PC-3 (cell line): ENCODE data around the gene CHST11.

ENCODE experiments used
- EZH2 ChIP-seq: fragments of 300-600 bp; sonication (generic); IDR thresholded peaks from one replicate; pipeline ENCODE4 v1.6.1; 2017; ENCODE audit warnings: antibody characterized with exemption, mild to moderate bottlenecking, low read length; ENCODE audit not compliant: unreplicated experiment
- EZH2phosphoT487 ChIP-seq: fragments of 300-600 bp; sonication (generic); IDR thresholded peaks from 2 replicates; pipeline ENCODE4 v1.6.1; 2018; ENCODE audit warnings: mild to moderate bottlenecking, antibody characterized with exemption, low read length, borderline replicate concordance
- TF ChIP-seq, protein P1 (sequence below): fragments of 300-600 bp; sonication (generic); conservative IDR thresholded peaks from 2 replicates; pipeline ENCODE4 v1.5.1; 2017; ENCODE audit warnings: antibody characterized with exemption, low read depth, mild to moderate bottlenecking, low read length

- TF ChIP-seq, protein P1, sequence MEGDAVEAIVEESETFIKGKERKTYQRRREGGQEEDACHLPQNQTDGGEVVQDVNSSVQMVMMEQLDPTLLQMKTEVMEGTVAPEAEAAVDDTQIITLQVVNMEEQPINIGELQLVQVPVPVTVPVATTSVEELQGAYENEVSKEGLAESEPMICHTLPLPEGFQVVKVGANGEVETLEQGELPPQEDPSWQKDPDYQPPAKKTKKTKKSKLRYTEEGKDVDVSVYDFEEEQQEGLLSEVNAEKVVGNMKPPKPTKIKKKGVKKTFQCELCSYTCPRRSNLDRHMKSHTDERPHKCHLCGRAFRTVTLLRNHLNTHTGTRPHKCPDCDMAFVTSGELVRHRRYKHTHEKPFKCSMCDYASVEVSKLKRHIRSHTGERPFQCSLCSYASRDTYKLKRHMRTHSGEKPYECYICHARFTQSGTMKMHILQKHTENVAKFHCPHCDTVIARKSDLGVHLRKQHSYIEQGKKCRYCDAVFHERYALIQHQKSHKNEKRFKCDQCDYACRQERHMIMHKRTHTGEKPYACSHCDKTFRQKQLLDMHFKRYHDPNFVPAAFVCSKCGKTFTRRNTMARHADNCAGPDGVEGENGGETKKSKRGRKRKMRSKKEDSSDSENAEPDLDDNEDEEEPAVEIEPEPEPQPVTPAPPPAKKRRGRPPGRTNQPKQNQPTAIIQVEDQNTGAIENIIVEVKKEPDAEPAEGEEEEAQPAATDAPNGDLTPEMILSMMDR = no peak
- TF ChIP-seq EZH2 (no peak), EZH2phosphoT487 (no peak)
Measured at GRCh38 chr12:104538056-104538455, 81.3 kb downstream of the CHST11 start.
